Measurements from ENCODE around the gene CPA4.

CPA4 gene

DNA sequence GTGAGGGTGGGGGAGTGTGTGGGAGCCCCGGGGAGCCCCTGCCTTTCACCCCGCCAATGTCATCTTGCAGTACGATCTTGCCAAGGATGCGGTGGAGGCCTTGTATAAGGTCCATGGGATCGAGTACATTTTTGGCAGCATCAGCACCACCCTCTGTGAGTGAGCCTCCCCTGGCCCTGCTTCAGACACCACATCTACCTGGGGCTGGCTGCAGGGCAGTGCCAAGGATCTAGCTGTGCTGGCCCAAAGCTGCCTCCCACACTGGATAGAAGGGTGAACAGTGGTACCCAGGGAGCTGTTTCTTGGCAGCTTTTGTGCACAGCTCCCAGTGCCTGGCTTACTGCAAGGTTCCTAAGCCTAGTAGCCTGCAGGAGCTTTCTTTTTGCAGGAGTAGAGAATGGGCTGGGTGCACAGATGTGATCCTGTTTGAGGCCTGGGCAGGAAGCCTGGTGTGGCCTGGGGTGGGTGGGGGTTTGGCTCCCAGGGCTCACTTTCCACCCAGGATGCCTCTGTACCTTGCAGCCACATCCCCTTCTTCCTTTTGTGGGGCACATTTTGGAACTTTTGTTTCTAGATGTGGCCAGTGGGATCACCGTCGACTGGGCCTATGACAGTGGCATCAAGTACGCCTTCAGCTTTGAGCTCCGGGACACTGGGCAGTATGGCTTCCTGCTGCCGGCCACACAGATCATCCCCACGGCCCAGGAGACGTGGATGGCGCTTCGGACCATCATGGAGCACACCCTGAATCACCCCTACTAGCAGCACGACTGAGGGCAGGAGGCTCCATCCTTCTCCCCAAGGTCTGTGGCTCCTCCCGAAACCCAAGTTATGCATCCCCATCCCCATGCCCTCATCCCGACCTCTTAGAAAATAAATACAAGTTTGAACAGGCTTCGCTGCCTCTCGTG is 75.1 kb downstream of the CPA4 start:
- DNase-seq: no peak

DNA sequence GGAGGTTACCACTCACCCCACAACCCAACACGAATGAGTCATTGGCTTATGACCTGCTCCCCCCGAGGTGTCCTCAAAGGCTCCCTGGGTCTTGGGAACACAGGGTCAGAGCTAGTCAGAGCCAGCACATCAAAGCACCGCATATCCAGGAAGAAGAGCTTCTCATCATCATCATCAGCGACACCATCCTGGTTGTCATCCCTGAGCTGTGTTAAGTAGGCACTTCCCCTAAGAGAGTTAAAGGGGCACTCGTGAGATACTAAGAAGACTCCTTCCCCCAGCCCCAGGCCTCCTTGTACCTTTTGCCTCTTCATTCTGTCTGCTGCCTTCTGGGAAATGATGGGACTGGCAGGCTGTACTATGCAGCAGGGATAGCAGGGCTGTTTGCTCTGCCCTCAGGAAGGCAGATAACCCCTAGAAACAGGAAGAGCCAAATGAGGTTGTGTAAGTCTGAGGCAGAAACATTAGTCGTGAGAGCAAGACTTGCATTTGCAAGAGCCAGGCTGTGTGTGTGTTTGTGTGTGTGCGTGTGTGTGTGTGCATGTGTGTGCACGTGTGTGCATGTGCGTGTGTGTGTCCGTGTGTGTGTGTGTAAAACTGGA is 76.2 kb downstream of the CPA4 start:
- no peak for DNase-seq

DNA sequence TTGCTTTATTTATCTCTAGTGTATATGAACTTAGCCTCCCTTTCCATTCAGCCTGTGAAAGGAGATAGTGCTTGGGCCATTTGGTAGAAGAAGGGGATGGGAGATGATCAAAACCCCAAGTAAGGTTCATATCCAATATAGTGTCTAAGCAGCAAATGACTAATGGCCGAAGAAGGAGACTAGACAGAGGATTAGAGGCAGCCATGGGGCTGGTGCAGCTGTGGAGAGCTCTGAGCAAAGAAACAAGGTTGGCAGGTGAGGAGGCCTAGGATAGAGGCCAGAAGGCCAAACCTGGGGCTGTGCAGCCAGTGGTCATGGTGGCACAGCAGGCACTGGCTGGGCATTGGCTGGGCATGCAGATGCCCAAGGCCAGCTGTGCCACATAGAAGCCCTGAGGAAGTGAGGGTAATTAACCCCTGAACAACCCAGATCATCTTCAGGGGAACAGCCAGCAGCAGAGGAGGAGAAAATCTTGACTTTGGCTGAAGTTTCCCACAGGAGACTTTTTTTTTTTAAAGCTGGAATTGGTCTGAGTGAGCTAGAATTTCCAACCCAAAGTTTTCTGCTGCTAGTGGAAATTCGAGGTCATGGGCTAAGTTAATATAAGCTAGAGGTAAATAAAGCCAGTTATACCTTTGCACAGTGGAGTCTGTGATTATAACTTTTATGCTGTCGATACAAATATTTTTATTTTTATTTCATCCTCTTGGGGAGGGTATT is 77.0 kb downstream of the CPA4 start:
- DNase-seq: no peak

DNA sequence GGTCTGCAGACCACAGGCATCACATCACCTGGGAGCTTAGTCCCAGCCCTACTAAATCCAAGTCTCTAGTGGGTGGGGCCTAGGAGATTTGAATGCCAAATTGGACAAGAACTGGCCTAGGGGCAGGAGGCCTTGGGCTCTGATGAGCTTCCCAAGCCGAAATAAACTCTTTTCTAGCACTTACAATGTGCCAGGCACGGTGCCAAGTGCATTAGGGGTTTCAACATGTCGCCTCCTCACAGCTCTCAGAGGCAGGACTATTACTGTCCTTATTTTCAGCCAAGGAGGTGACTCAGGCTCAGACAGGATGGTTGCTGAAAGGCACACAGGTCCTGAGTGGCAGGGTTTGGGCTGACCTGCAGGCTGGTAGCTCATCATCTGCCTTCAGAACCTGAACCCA is 78.1 kb downstream of the CPA4 start:
- no peak for DNase-seq

DNA sequence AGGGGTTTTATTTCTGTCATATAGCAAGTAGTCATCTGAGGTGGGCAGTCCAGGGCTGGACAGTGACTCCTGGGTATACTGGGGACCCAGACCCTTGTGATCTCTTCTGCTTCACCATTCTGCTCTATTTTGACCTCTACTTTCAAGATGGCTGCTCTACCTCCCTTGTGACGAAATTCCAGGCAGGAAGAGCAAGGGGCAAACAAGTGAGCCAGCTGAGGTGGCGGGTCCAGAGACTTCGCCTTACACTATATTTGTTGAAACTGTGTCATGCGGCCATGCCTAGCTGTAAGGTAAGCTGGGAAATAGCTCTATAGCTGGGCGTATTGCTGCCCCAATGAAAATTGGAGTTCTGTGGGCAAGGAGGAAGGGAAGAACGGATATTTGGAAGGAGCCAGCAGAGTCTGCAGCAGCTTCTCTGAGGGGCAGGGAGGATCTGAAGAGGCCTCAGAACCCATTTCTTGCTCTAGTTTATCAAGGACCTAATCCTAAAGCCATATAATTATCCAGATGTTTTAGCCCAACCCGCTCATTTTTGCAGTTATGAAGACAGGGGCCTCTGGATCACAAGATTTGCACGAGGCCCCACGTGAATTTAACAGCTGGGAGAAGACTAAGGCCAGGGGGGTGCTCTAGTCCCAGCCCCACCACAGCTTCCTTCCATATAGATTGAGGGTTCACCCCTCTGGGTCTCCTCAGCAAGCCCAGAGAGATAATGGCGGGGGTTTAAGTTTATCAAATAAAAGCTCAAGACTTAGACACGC is 79.6 kb downstream of the CPA4 start:
- no peak for DNase-seq

Measured in activated CD8-positive, alpha-beta memory T cell treated with anti-CD3 and anti-CD28 coated beads for 24 hours (primary cell).